ENCODE results near the gene PKNOX2. TPM values are rescaled to one million over a fixed set of nuclear protein-coding genes. Genes with fewer than 3 reads are reported as not detected.

The PKNOX2 gene
- total and polyA plus RNA-seq, 2 of the 8 experiments (the other 6 are each of a cell fraction or from before 2014, with no cell fraction given): 2.0 TPM

DNA sequence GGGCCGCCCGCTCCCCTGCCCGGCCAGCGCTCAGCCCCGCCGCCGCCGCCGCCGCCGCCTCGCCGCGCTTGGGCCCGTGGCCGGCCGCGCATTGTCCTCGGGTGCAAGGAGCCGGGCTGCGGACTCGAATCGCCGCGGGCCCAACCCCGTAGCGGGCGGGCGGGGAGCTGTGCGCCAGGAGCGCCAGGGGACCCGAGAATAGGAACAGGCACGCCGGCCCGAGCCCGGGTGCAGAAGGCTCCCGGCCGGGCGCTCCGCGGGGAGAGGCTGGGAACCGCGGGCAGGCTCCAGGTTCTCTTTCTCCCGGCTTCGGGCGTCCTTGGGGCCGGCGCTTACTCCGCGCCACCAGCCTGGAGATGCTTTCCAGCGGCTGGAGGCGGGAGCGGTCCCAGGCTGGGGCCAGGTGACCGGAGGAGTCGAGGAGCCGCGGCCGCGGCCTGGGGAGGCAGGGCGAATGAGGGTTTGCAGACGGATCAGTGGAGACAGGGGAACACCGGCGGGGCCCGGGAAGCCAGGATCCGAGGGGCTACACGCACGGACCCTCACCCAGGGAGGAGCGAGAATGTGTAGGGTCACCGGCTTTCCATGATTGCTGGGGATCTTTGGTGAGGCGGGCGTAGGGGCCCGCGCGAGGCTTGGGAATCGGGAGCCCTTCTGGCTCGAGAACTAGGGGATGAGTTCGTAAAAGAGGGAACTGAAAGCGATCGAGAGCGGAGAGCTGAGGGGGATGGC, 726 bp downstream of the PKNOX2 start:
- H3K18ac ChIP-seq (ENCODE audit: extremely low read depth, low read length): peak overlapping the region; percentile 64
- peaks cover 26 to 51% (median 35%) of the 10 kb centered on the region in 4 experiments for H3K4me1 ChIP-seq (replicated peaks in 1 of 4; ENCODE audit: control insufficient read depth in 3 of 4, insufficient read depth in 4 of 4, low read length in 3 of 4)
- CTCF ChIA-PET (ENCODE audit: partially characterized antibody): interaction anchor here (0.6 to 13.4 kb wide), 22 partner anchors 10 to 240 kb away, joined by 3 to 123 read pairs (median 4); no protein-coding TSS in a partner anchor
- H3K79me1 ChIP-seq (ENCODE audit: low read depth, low read length): no peaks in the 10 kb centered on the region
- H3K4me3 ChIP-seq (ENCODE audit: extremely low read depth in 1 of 4, insufficient read depth in 2 of 4, low read depth in 3 of 4, low read length in 4 of 4): peak overlapping the region; percentile 52 to 74 (median 60)
- H3K56ac ChIP-seq (replicated peaks; ENCODE audit: insufficient read length, low read depth, low read length): no peak overlapping the region
- peak overlapping the region; percentile 6; the same call in 1 of the 2 replicates for H2AFZ ChIP-seq (ENCODE audit: low read length)
- H3K23me2 ChIP-seq (ENCODE audit: low read depth, low read length): peaks cover 25% of the 10 kb centered on the region
- H2BK5ac ChIP-seq (ENCODE audit: low read depth, low read length): no peak overlapping the region
- peaks cover 14 to 47% (median 41%) of the 10 kb centered on the region in 4 experiments for H3K27me3 ChIP-seq (replicated peaks in 1 of 4; ENCODE audit: control insufficient read depth in 3 of 4, extremely low read depth in 1 of 4, insufficient read depth in 3 of 4, low read length in 3 of 4)
- no peaks in the 10 kb centered on the region for H3K9me3 ChIP-seq (ENCODE audit: insufficient read depth in 2 of 2, low read depth in 1 of 2, low read length in 1 of 2)
- H2AK5ac ChIP-seq (ENCODE audit: low read depth, low read length): no peak overlapping the region
- WGBS, 2 experiments (ENCODE audit: extremely low coverage in 1 of 2, insufficient coverage in 1 of 2, insufficient read length in 1 of 2, insufficient replicate concordance in 2 of 2, low coverage in 1 of 2, low lambda C conversion rate in 2 of 2, missing lambda C conversion rate in 1 of 2): 1% methylated on average over 47 of the region's 80 CpGs; no CpG with 5 or more reads in 1 of the 2 experiments
- no peak overlapping the region for H2BK20ac ChIP-seq (ENCODE audit: low read length)
- no peaks in the 10 kb centered on the region for H3K79me2 ChIP-seq (ENCODE audit: control insufficient read depth in 1 of 2, insufficient read depth in 2 of 2, low read length in 2 of 2)
- no peaks in the 10 kb centered on the region for H3K36me3 ChIP-seq (ENCODE audit: control insufficient read depth in 2 of 4, insufficient read depth in 4 of 4, low read length in 3 of 4)
- no peak overlapping the region for H2BK15ac ChIP-seq (ENCODE audit: low read length)
- H2BK12ac ChIP-seq (ENCODE audit: low read depth, low read length): 0 out of 2 replicates have a peak overlapping the region, but pooled peaks have one; percentile 60
- H3K23ac ChIP-seq (ENCODE audit: insufficient read length): no peak overlapping the region
- no peak overlapping the region for H4K8ac ChIP-seq (ENCODE audit: extremely low read depth, insufficient read depth, low read length)
- H4K91ac ChIP-seq (replicated peaks; ENCODE audit: insufficient read length, low read length): no peak overlapping the region
- no peak overlapping the region for H4K5ac ChIP-seq (ENCODE audit: insufficient read length, low read depth, low read length)
- peak overlapping the region in 3 of 4 experiments; percentile 38 to 62 (median 42); a peak in 4 of 7 replicates for H3K9ac ChIP-seq (replicated peaks in 1 of 4; ENCODE audit: extremely low read depth in 1 of 4, low read depth in 3 of 4, low read length in 3 of 4)
- FAIRE-seq: no peak
- no peaks in the 10 kb centered on the region for H4K20me1 ChIP-seq (replicated peaks in 1 of 2; ENCODE audit: control insufficient read depth in 1 of 2, insufficient read depth in 2 of 2, low read length in 2 of 2)
- no peak overlapping the region for H3K14ac ChIP-seq (ENCODE audit: insufficient read length)
- no peak overlapping the region for H3K27ac ChIP-seq (ENCODE audit: low read depth, low read length)
- peak overlapping the region; percentile 97 to 98 for H3K4me2 ChIP-seq (ENCODE audit: insufficient read depth in 1 of 2, low read depth in 2 of 2, low read length in 2 of 2)
- no peak overlapping the region for H3K4ac ChIP-seq (replicated peaks; ENCODE audit: insufficient read length, low read depth, low read length)
- DNase-seq (ENCODE audit: low read depth in 1 of 2, low spot score in 2 of 2): peak in 1 of 2 experiments; percentile 73
- POLR2A ChIA-PET (ENCODE audit: partially characterized antibody): interaction anchor here (0.8 to 3.1 kb wide), 12 partner anchors 8 to 351 kb away, joined by 3 to 15 read pairs (median 3); no protein-coding TSS in a partner anchor
- H2BK120ac ChIP-seq (replicated peaks; ENCODE audit: low read depth, low read length): no peak overlapping the region
- TF ChIP-seq, protein P1, sequence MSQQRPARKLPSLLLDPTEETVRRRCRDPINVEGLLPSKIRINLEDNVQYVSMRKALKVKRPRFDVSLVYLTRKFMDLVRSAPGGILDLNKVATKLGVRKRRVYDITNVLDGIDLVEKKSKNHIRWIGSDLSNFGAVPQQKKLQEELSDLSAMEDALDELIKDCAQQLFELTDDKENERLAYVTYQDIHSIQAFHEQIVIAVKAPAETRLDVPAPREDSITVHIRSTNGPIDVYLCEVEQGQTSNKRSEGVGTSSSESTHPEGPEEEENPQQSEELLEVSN (IDR thresholded peaks at IDR 0.05): peak; percentile 31
- TF ChIP-seq SP1 (IDR thresholded peaks at IDR 0.05; ENCODE audit: low read depth, low read length): no peak
- no peak for TF ChIP-seq KDM4A (IDR thresholded peaks at IDR 0.05; ENCODE audit: low read depth, low read length, severe bottlenecking)
- no peak for TF ChIP-seq USF2 (IDR thresholded peaks at IDR 0.05; ENCODE audit: low read length)

Measured in H1 (cell line).